Tibial artery (tissue), 4 donors: ENCODE measurements around the gene MCF2L2.

Source experiments
- DNase-seq, 2 donors: peaks; one replicate each; pipeline ENCODE4 v3.0.0-alpha.2; 2019
- H3K27ac ChIP-seq, 2 donors: fragments of 200-600 bp; sonication (generic) in 1 of 2; 1 replicate in 1 of 2; 2 replicates in 1 of 2; pipeline ENCODE4 v1.5.1; 2018 to 2019; ENCODE audit warnings: mild to moderate bottlenecking in 1 of 2
- H3K27me3 ChIP-seq, 2 donors: fragments of 200-600 bp; sonication (generic) in 1 of 2; one replicate each; pipeline versions ENCODE4 v1.5.1 to v1.6.0; 2016 to 2019
- H3K36me3 ChIP-seq, 3 donors: fragments of 200-600 bp; sonication (generic) in 2 of 3; one replicate each; pipeline ENCODE4 v1.5.1; 2016 to 2019; ENCODE audit warnings: mild to moderate bottlenecking in 2 of 3
- H3K4me1 ChIP-seq, 4 donors: fragments of 200-600 bp; sonication (generic) in 2 of 4; 1 replicate in 3 of 4; 2 replicates in 1 of 4; pipeline ENCODE4 v1.5.1; 2016 to 2019
- H3K4me3 ChIP-seq, 2 donors: fragments of 200-600 bp; sonication (generic) in 1 of 2; 1 replicate in 1 of 2; 2 replicates in 1 of 2; pipeline ENCODE4 v1.5.1; 2018 to 2019; ENCODE audit warnings: mild to moderate bottlenecking in 2 of 2
- H3K9me3 ChIP-seq, 3 donors: fragments of 200-600 bp; sonication (generic) in 1 of 3; one replicate each; pipeline ENCODE4 v1.5.1; 2016 to 2019
- intact Hi-C: fragments of 100-400 bp; cut with DNase I; formaldehyde crosslinking; loops from one replicate; pipeline ENCODE4 v1.15.0; 2023; ENCODE audit warnings: low total_unique reads
- TF ChIP-seq, protein P1 (sequence below), 2 experiments: fragments of 200-600 bp in 1 of 2; fragments of 450-650 bp in 1 of 2; IDR thresholded peaks; one replicate each; pipeline ENCODE4 v1.5.1; 2017 to 2019; ENCODE audit warnings: antibody characterized with exemption in 2 of 2, mild to moderate bottlenecking in 1 of 2, moderate library complexity in 1 of 2

Gene MCF2L2

DNA sequence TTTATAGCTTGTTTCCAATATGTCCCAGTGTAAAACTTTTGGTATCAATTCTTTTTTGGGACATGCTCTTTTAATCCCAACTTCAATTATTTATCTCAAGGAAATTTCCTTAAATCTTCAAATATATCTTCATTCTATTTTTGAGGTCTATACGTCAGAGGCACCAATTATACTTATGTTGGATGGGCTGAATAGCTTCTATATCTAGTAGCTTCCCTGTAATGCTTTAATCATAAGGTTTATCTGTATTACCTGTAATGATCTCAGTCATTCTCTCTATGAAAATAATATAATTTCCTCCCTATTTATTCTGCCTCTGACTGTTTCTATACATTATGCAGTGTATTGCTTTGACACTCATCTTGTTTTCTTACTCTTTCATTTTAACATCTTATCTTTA lies 299.2 kb downstream of the MCF2L2 start:
- H3K36me3 ChIP-seq, result peaks cover 0 to 3% (median 0%) of the 10 kb centered on the region in 3 donors
- H3K27ac ChIP-seq, result no peak overlapping the region
- H3K4me3 ChIP-seq, result no peak overlapping the region
- TF ChIP-seq, protein P1, sequence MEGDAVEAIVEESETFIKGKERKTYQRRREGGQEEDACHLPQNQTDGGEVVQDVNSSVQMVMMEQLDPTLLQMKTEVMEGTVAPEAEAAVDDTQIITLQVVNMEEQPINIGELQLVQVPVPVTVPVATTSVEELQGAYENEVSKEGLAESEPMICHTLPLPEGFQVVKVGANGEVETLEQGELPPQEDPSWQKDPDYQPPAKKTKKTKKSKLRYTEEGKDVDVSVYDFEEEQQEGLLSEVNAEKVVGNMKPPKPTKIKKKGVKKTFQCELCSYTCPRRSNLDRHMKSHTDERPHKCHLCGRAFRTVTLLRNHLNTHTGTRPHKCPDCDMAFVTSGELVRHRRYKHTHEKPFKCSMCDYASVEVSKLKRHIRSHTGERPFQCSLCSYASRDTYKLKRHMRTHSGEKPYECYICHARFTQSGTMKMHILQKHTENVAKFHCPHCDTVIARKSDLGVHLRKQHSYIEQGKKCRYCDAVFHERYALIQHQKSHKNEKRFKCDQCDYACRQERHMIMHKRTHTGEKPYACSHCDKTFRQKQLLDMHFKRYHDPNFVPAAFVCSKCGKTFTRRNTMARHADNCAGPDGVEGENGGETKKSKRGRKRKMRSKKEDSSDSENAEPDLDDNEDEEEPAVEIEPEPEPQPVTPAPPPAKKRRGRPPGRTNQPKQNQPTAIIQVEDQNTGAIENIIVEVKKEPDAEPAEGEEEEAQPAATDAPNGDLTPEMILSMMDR (IDR thresholded peaks at IDR 0.05), result no peak
- intact Hi-C loops, result loop anchor here (10.0 kb wide), 1 partner anchor 126 kb away; the partner anchor contains the start of gene B3GNT5
- H3K4me1 ChIP-seq, result no peaks in the 10 kb centered on the region
- peaks cover 0 to 9% (median 3%) of the 10 kb centered on the region in 3 donors for H3K9me3 ChIP-seq
- DNase-seq, result no peak
- H3K27me3 ChIP-seq, result peaks cover 0 to 10% of the 10 kb centered on the region in 2 donors

DNA sequence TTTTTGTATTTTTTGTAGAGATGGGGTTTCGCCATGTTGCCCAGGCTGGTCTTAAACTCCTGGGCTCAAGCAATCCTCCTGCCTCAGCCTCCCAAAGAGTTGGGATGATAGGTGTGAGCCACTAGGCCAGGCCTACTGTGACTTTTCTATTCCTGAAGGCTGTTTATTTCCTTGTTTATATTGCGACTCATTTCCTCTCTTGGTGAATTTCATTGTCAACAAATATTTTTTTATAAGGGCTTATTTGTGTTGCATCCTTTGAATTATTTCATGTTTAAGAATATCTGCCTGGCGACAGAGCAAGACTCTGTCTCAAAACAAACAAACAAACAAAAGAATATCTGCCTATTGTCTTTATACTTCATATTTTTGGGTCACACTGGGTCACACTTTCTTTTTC lies 299.7 kb downstream of the MCF2L2 start:
- H3K9me3 ChIP-seq, result peaks cover 0 to 9% (median 3%) of the 10 kb centered on the region in 3 donors
- H3K27me3 ChIP-seq, result peaks cover 0 to 10% of the 10 kb centered on the region in 2 donors
- H3K36me3 ChIP-seq, result peaks cover 0 to 3% (median 0%) of the 10 kb centered on the region in 3 donors
- H3K4me3 ChIP-seq, result no peak overlapping the region
- no peak for DNase-seq
- no peaks in the 10 kb centered on the region for H3K4me1 ChIP-seq
- intact Hi-C loops, result loop anchor here (10.0 kb wide), 1 partner anchor 126 kb away; the partner anchor contains the start of gene B3GNT5
- no peak overlapping the region for H3K27ac ChIP-seq
- TF ChIP-seq, protein P1 (IDR thresholded peaks at IDR 0.05), result no peak
